K562 (cell line): ENCODE results near the gene PILRA. TPM values are rescaled to one million over a fixed set of nuclear protein-coding genes. Genes with fewer than 3 reads are reported as not detected.
A peak's percentile ranks its signal among the peaks of the same experiment; 100 is the strongest.

ENCODE experiments used
- CHCHD3 ChIP-seq: fragments of 250-450 bp; sonication (Bioruptor Pico); IDR thresholded peaks from 2 replicates; pipeline ENCODE4 v2.1.2; 2022; ENCODE audit warnings: mild to moderate bottlenecking
- FOXM1 ChIP-seq, 2 experiments: fragments of 450-650 bp in 1 of 2; sonication (generic) in 1 of 2; formaldehyde crosslinking in 1 of 2; IDR thresholded peaks; 2 replicates each; pipeline versions ENCODE4 v1.6.1 to v1.9.0; 2017 to 2022; ENCODE audit warnings: low read depth in 2 of 2, mild to moderate bottlenecking in 2 of 2, missing genetic modification reagents in 1 of 2, moderate library complexity in 1 of 2
- HCFC1 ChIP-seq: IDR thresholded peaks from 2 replicates; pipeline ENCODE4 v1.6.1; 2012; ENCODE audit warnings: low read depth, low read length, improper control_type of control experiment
- HDAC3 ChIP-seq: fragments of 450-650 bp; IDR thresholded peaks from 2 replicates; pipeline ENCODE4 v1.6.1; 2018; ENCODE audit warnings: borderline replicate concordance, mild to moderate bottlenecking, moderate library complexity; ENCODE audit not compliant: partially characterized antibody
- HSF4 ChIP-seq: fragments of 250-450 bp; sonication (Bioruptor Pico); IDR thresholded peaks from 2 replicates; pipeline ENCODE4 v2.1.2; 2022; ENCODE audit warnings: mild to moderate bottlenecking, moderate library complexity, borderline replicate concordance
- JUNB ChIP-seq: fragments of 450-650 bp; formaldehyde crosslinking; conservative IDR thresholded peaks from 2 replicates; pipeline ENCODE4 v1.4.0; 2020; ENCODE audit warnings: mild to moderate bottlenecking
- MAZ ChIP-seq, 2 experiments: fragments of 450-650 bp in 1 of 2; sonication (generic) in 1 of 2; formaldehyde crosslinking; IDR thresholded peaks in 1 of 2; conservative IDR thresholded peaks in 1 of 2; 2 replicates each; pipeline versions ENCODE4 v1.4.0 to v1.5.0; 2020; ENCODE audit warnings: mild to moderate bottlenecking in 1 of 2, missing genetic modification reagents in 1 of 2
- RBM25 ChIP-seq: fragments of 200-400 bp; formaldehyde crosslinking; IDR thresholded peaks from 2 replicates; pipeline ENCODE4 v1.6.1; 2018; ENCODE audit warnings: low read length, low read depth, moderate library complexity; ENCODE audit not compliant: severe bottlenecking
- ZBTB40 ChIP-seq, 2 experiments: fragments of 450-650 bp in 1 of 2; sonication (generic) in 1 of 2; formaldehyde crosslinking in 1 of 2; IDR thresholded peaks; 2 replicates each; pipeline versions ENCODE4 v1.7.1 to v1.9.0; 2016 to 2022; ENCODE audit warnings: inconsistent platforms in 1 of 2, mild to moderate bottlenecking in 1 of 2, missing genetic modification reagents in 1 of 2
- ZNF165 ChIP-seq: fragments of 250-450 bp; sonication (Bioruptor Pico); IDR thresholded peaks from 2 replicates; pipeline ENCODE4 v1.4.0; 2020; ENCODE audit warnings: borderline replicate concordance
- ZNF239 ChIP-seq: fragments of 250-450 bp; sonication (Bioruptor Pico); IDR thresholded peaks from 2 replicates; pipeline ENCODE4 v1.4.0; 2020; ENCODE audit warnings: mild to moderate bottlenecking
- ZNF274 ChIP-seq: IDR thresholded peaks from 2 replicates; pipeline ENCODE4 v1.6.1; 2011; ENCODE audit warnings: low read depth, mild to moderate bottlenecking, low read length, moderate library complexity, borderline replicate concordance
- ZNF408 ChIP-seq: fragments of 250-450 bp; sonication (Bioruptor Pico); IDR thresholded peaks from 2 replicates; pipeline ENCODE4 v1.4.0; 2020; ENCODE audit warnings: low read depth, mild to moderate bottlenecking, moderate library complexity
- ZNF75A ChIP-seq: fragments of 450-650 bp; formaldehyde crosslinking; IDR thresholded peaks from 2 replicates; pipeline ENCODE4 v1.4.0; 2020; ENCODE audit warnings: mild to moderate bottlenecking
- polyA plus RNA-seq, 8 experiments: library from polyadenylated mRNA; depleted of rRNA in 4 of 8; stranded (reverse) in 5 of 8; unstranded in 3 of 8; fragments of >200 nt; fragmentation: Nextera tagmentation in 2 of 8; fragmentation: Illumina TruSeq in 1 of 8; extraction: Ambion mirVana in 2 of 8; extraction: Trizol in 1 of 8; gene quantifications; 2 replicates each; pipeline versions ENCODE4 v1.2.1 to v1.2.3, GENCODE V29; 2011 to 2014; ENCODE audit warnings: inconsistent platforms in 1 of 8, missing spikeins in 1 of 8
- total RNA-seq, 7 experiments: library from RNA; depleted of rRNA in 6 of 7; stranded (reverse); fragments of >200 nt in 6 of 7; fragmentation: Illumina TruSeq in 2 of 7; extraction: Trizol in 2 of 7; gene quantifications; 2 replicates each; pipeline versions ENCODE4 v1.2.1 to v1.2.3, GENCODE V29; 2011 to 2021; ENCODE audit warnings: low replicate concordance in 1 of 7
- TF ChIP-seq, protein P1 (sequence below): IDR thresholded peaks from 3 replicates; pipeline ENCODE4 v1.6.1; 2011; ENCODE audit warnings: borderline replicate concordance, mild to moderate bottlenecking; ENCODE audit not compliant: insufficient read length, insufficient read depth

Gene PILRA
- total and polyA plus RNA-seq, 9 of the 15 experiments (the other 6 are each of a cell fraction or from before 2014, with no cell fraction given), result 0.13 to 1.8 (median 0.62) TPM

GRCh38 chr7:100428199-100428966, 55.1 kb downstream of the PILRA start, which contains the start of gene ZCWPW1 (continued):
- peak; percentile 54 for TF ChIP-seq HDAC3
- peak; percentile 66 for TF ChIP-seq ZBTB40 (IDR thresholded peaks at IDR 0.05)
- no peak; the same call in 1 of the 2 replicates for TF ChIP-seq ZBTB40 (CRISPR knock-in tag; IDR thresholded peaks at IDR 0.05)
- no peak; the same call in 1 of the 2 replicates for TF ChIP-seq ZNF75A
- peak; percentile 54 to 78; a peak in 3 of 4 replicates for TF ChIP-seq MAZ (CRISPR knock-in tag; conservative IDR thresholded peaks at IDR 0.05 in 1 of 2, IDR thresholded peaks at IDR 0.05 in 1 of 2)
- no peak for TF ChIP-seq ZNF274
- TF ChIP-seq, protein P1, sequence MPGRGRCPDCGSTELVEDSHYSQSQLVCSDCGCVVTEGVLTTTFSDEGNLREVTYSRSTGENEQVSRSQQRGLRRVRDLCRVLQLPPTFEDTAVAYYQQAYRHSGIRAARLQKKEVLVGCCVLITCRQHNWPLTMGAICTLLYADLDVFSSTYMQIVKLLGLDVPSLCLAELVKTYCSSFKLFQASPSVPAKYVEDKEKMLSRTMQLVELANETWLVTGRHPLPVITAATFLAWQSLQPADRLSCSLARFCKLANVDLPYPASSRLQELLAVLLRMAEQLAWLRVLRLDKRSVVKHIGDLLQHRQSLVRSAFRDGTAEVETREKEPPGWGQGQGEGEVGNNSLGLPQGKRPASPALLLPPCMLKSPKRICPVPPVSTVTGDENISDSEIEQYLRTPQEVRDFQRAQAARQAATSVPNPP, result no peak
- TF ChIP-seq ZNF239, result no peak
- TF ChIP-seq HSF4 (CRISPR knock-in tag), result no peak
- TF ChIP-seq RBM25, result no peak
- TF ChIP-seq CHCHD3, result peak; percentile 95; the same call in 1 of the 2 replicates
- TF ChIP-seq JUNB (CRISPR knock-in tag), result no peak
- no peak for TF ChIP-seq ZNF408 (CRISPR knock-in tag)
- peak; percentile 95 for TF ChIP-seq HCFC1
- TF ChIP-seq FOXM1 (IDR thresholded peaks at IDR 0.05; ENCODE audit: low read depth), result peak; percentile 46
- TF ChIP-seq FOXM1 (CRISPR knock-in tag; IDR thresholded peaks at IDR 0.05; ENCODE audit: low read depth), result peak; percentile 86; the same call in 1 of the 2 replicates
- TF ChIP-seq ZNF165 (CRISPR knock-in tag), result 0 out of 2 replicates have a peak, but pooled peaks have one; percentile 7
